GM13977 (cell line): Measurements from ENCODE around the gene PCDHA4.
"Not testable (repeated sequence)": the region's sequence is repeated elsewhere in the genome, so short reads cannot be mapped to it uniquely, and the experiment has no call there.

Experiments
- DNase-seq: peaks from one replicate; pipeline ENCODE4 v3.0.0; 2012; ENCODE audit warnings: low spot score
- CTCF ChIP-seq: IDR thresholded peaks from 2 replicates; pipeline ENCODE4 v1.5.1; 2012; ENCODE audit warnings: mild to moderate bottlenecking, control low read depth; ENCODE audit not compliant: insufficient read depth; ENCODE audit errors: extremely low read depth, missing control alignments
- in situ Hi-C: fragments of 300-500 bp; cut with MboI; formaldehyde crosslinking; loops from one replicate; pipeline ENCODE4 v1.12.0; 2022; ENCODE audit warnings: low sequenced_read_pairs, low pct_unique_long_range_greater_than_20kb, mixed read lengths, inconsistent platforms; ENCODE audit not compliant: unreplicated experiment

PCDHA4 gene

DNA sequence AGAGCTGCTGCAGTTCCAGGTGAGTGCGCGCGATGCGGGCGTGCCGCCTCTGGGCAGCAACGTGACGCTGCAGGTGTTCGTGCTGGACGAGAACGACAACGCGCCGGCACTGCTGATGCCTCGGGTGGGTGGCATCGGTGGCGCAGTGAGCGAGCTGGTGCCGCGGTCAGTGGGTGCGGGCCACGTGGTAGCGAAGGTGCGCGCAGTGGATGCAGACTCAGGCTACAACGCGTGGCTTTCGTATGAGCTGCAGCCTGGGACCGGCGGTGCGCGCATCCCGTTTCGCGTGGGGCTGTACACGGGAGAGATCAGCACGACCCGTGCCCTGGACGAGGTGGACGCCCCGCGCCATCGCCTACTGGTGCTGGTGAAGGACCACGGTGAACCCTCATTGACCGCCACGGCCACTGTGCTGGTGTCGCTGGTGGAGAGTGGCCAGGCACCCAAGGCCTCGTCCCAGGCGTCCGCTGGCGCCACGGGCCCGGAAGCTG, 4.0 kb upstream of the PCDHA4 start:
- TF ChIP-seq CTCF: no peak
- in situ Hi-C loops: no loop called here
- no peak for DNase-seq

DNA sequence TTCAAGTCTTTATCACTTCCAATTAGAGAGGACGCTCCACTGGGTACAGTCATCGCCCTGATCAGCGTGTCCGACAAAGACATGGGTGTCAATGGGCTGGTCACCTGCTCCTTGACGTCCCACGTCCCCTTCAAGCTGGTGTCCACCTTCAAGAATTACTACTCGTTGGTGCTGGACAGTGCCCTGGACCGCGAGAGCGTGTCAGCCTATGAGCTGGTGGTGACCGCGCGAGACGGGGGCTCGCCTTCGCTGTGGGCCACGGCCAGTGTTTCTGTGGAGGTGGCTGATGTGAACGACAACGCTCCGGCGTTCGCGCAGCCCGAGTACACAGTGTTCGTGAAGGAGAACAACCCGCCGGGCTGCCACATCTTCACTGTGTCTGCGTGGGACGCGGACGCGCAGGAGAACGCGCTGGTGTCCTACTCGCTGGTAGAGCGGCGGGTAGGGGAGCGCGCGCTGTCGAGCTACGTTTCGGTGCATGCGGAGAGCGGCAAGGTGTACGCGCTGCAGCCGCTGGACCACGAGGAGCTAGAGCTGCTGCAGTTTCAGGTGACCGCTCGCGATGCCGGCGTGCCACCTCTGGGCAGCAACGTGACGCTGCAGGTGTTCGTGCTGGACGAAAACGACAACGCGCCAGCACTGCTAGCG, 1.5 kb downstream of the PCDHA4 start:
- in situ Hi-C loops, DNase-seq: not testable (repeated sequence)

DNA sequence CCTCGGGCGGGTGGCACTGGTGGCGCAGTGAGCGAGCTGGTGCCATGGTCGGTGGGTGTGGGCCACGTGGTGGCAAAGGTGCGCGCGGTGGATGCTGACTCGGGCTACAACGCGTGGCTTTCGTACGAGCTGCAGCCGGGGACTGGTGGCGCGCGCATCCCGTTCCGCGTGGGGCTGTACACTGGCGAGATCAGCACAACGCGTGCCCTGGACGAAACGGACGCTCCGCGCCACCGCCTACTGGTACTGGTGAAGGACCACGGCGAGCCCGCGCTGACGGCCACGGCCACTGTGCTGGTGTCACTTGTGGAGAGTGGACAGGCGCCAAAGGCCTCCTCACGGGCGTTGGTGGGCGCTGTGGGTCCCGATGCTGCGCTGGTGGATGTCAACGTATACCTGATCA, 2.0 kb downstream of the PCDHA4 start:
- TF ChIP-seq CTCF: no peak

DNA sequence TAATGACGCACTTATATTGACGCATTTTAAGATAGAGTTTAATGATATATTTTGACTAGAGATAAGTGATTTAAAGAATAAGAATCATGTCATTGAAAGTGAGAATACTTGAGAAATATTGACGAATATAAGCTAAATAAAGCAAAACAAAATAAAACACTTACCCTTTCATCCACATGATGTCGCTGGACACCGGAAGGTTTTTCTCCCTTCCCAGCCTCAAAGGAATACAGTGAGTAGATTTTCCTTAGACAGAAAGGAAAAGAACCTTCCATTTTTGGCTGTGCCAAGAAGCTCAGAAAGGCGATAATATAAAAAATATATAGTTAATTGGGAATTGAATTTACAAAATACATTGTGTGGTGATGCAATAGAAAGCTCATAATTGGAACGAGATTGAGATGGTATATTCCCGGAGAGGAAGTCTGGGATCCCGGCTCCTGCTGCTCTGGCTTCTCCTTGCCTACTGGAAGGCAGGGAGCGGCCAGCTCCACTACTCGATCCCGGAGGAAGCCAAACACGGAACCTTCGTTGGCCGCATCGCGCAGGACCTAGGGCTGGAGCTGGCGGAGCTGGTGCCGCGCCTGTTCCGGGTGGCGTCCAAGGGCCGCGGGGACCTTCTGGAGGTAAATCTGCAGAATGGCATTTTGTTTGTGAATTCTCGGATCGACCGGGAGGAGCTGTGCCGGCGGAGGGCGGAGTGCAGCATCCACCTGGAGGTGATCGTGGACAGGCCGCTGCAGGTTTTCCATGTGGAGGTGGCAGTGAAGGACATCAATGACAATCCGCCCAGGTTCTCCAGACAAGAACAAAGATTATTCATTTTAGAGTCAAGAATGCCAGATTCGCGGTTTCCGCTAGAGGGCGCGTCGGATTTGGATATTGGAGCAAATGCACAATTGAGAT, 14.8 kb downstream of the PCDHA4 start, which contains the start of gene PCDHA5:
PCDHA5 (plus strand) TSS at position 239 of the 906 bp plus-strand sequence.
- TF ChIP-seq CTCF: peak; percentile 27
- no peak for DNase-seq
- in situ Hi-C loops: no loop called here

More for the DNA sequence above, 2.0 kb downstream of the PCDHA4 start:
- in situ Hi-C loops: no loop called here
- no peak for DNase-seq

DNA sequence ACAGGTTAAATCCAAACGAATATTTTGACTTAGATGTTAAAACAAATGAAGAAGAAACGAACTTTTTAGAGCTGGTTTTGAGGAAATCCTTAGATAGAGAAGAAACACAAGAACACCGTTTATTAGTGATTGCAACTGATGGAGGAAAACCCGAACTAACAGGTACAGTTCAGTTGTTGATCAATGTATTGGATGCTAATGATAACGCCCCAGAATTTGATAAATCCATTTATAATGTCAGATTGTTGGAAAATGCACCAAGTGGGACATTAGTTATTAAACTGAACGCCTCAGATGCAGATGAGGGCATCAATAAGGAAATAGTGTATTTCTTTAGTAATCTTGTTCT, 15.4 kb downstream of the PCDHA4 start:
- no peak for DNase-seq
- TF ChIP-seq CTCF: no peak
- in situ Hi-C loops: no loop called here

DNA sequence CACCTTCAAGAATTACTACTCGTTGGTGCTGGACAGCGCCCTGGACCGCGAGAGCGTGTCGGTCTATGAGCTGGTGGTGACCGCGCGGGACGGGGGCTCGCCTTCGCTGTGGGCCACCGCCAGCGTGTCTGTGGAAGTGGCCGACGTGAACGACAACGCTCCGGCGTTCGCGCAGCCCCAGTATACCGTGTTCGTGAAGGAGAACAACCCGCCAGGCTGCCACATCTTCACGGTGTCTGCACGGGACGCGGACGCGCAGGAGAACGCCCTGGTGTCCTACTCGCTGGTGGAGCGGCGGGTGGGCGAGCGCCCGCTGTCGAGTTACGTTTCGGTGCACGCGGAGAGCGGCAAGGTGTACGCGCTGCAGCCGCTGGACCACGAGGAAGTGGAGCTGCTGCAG, 16.1 kb downstream of the PCDHA4 start:
- in situ Hi-C loops, DNase-seq: not testable (repeated sequence)

DNA sequence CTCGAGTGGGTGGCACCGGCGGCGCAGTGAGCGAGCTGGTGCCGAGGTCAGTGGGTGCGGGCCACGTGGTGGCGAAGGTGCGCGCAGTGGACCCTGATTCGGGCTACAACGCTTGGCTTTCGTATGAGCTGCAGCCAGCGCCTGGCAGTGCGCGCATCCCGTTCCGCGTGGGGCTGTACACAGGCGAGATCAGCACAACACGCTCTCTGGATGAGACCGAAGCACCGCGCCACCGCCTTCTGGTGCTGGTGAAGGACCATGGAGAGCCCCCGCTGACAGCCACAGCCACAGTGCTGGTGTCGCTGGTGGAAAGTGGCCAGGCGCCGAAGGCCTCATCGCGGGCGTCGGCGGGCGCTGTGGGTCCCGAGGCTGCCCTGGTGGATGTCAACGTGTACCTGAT, 16.6 kb downstream of the PCDHA4 start:
- DNase-seq: no peak
- in situ Hi-C loops: no loop called here
- TF ChIP-seq CTCF: no peak
